B cell (primary cell): ENCODE results near the gene CEP295NL. TPM values are rescaled to one million over a fixed set of nuclear protein-coding genes. Genes with fewer than 3 reads are reported as not detected.

Experiments
- ATAC-seq: fragments of 200-7000 bp; cut with Tn5 transposase; one replicate; pipeline ENCODE4 v1.10.0; 2021; ENCODE audit warnings: low read depth, mild to moderate bottlenecking, moderate number of reproducible peaks, moderate library complexity
- CTCF ChIA-PET: fragments of 350-600 bp; sonication (Branson Sonifier 250); formaldehyde crosslinking; loops from one replicate; lab custom pipeline; 2021; ENCODE audit warnings: antibody characterized with exemption, inconsistent platforms; lab: Charles Lee
- POLR2A ChIA-PET: fragments of 350-600 bp; sonication (Branson Sonifier 250); formaldehyde crosslinking; loops from one replicate; lab custom pipeline; 2021; ENCODE audit warnings: antibody characterized with exemption; lab: Charles Lee
- DNase-seq: peaks from one replicate; pipeline ENCODE4 v3.0.0; 2013
- H2AFZ ChIP-seq: 2 replicates; pipeline ENCODE4 v1.6.1; 2012; ENCODE audit warnings: mild to moderate bottlenecking, low read depth, low read length; ENCODE audit not compliant: insufficient read depth, poor library complexity, severe bottlenecking
- H3K27ac ChIP-seq, 2 donors: 1 replicate in 1 of 2; 2 replicates in 1 of 2; pipeline ENCODE4 v1.5.1; 2012 to 2013; ENCODE audit warnings: low read length in 2 of 2, mild to moderate bottlenecking in 2 of 2, moderate library complexity in 1 of 2
- H3K27me3 ChIP-seq, 4 experiments: fragments of 200-600 bp in 1 of 4; sonication (generic) in 1 of 4; replicated peaks in 1 of 4; 1 replicate in 2 of 4; 2 replicates in 2 of 4; pipeline versions ENCODE4 v1.6.1 to v1.7.0; 2013 to 2016; ENCODE audit warnings: low read length in 3 of 4, mild to moderate bottlenecking in 2 of 4, mixed read lengths in 1 of 4, moderate library complexity in 1 of 4; ENCODE audit not compliant: insufficient read depth in 4 of 4, control insufficient read depth in 3 of 4; ENCODE audit errors: control extremely low read depth in 1 of 4
- H3K36me3 ChIP-seq, 2 experiments: replicated peaks in 1 of 2; 1 replicate in 1 of 2; 2 replicates in 1 of 2; pipeline versions ENCODE4 v1.6.1 to v1.7.1; 2013; ENCODE audit warnings: low read length in 1 of 2; ENCODE audit not compliant: insufficient read depth in 2 of 2, control insufficient read depth in 1 of 2; ENCODE audit errors: control extremely low read depth in 1 of 2, extremely low read depth in 1 of 2
- H3K4me1 ChIP-seq, 2 donors: fragments of 200-600 bp in 1 of 2; sonication (generic) in 1 of 2; 1 replicate in 1 of 2; 2 replicates in 1 of 2; pipeline versions ENCODE4 v1.5.1 to v1.6.1; 2013 to 2017; ENCODE audit warnings: low read length in 2 of 2; ENCODE audit not compliant: control insufficient read depth in 2 of 2, insufficient read depth in 2 of 2
- H3K4me2 ChIP-seq: replicated peaks from 2 replicates; pipeline ENCODE3; 2012; ENCODE audit warnings: mild to moderate bottlenecking, low read depth, low read length; ENCODE audit not compliant: poor library complexity, severe bottlenecking
- H3K4me3 ChIP-seq, 5 experiments: fragments of 200-600 bp in 1 of 5; sonication (generic) in 1 of 5; 1 replicate in 3 of 5; 2 replicates in 2 of 5; pipeline versions ENCODE4 v1.5.1 to v1.7.0; 2011 to 2016; ENCODE audit warnings: low read length in 4 of 5, mild to moderate bottlenecking in 4 of 5, low read depth in 2 of 5, control low read depth in 1 of 5, moderate library complexity in 1 of 5; ENCODE audit not compliant: insufficient read depth in 1 of 5; ENCODE audit errors: control extremely low read depth in 1 of 5, extremely low read depth in 1 of 5
- H3K79me2 ChIP-seq: fragments of 200-600 bp; sonication (generic); one replicate; pipeline ENCODE4 v1.6.0; 2016; ENCODE audit warnings: low read length; ENCODE audit not compliant: control insufficient read depth, insufficient read depth
- H3K9ac ChIP-seq: fragments of 200-600 bp; sonication (generic); 2 replicates; pipeline ENCODE4 v1.6.1; 2017; ENCODE audit warnings: mild to moderate bottlenecking, low read length, moderate library complexity
- H3K9me3 ChIP-seq, 3 donors: one replicate each; pipeline versions ENCODE4 v1.6.1 to v1.7.1; 2013; ENCODE audit warnings: low read length in 2 of 3; ENCODE audit not compliant: control insufficient read depth in 2 of 3, insufficient read depth in 1 of 3; ENCODE audit errors: control extremely low read depth in 1 of 3
- H4K20me1 ChIP-seq: 2 replicates; pipeline ENCODE4 v1.6.0; 2012; ENCODE audit warnings: mild to moderate bottlenecking, low read length; ENCODE audit not compliant: insufficient read depth, control insufficient read depth, poor library complexity, severe bottlenecking
- H3K27ac Mint-ChIP-seq: one replicate; pipeline ENCODE4 v1.8.0; 2021; ENCODE audit warnings: mixed read lengths
- H3K27me3 Mint-ChIP-seq: one replicate; pipeline ENCODE4 v1.8.0; 2021; ENCODE audit warnings: mixed read lengths
- H3K4me1 Mint-ChIP-seq: one replicate; pipeline ENCODE4 v1.8.0; 2021; ENCODE audit warnings: mixed read lengths
- H3K4me3 Mint-ChIP-seq: one replicate; pipeline ENCODE4 v1.8.0; 2021; ENCODE audit warnings: mixed read lengths
- H3K9me3 Mint-ChIP-seq: one replicate; pipeline ENCODE4 v1.8.0; 2022; ENCODE audit warnings: mixed read lengths; ENCODE audit not compliant: insufficient read depth
- CTCF ChIP-seq: fragments of 200-600 bp; IDR thresholded peaks from one replicate; pipeline ENCODE4 v1.8.0; 2022; ENCODE audit warnings: antibody characterized with exemption, mild to moderate bottlenecking
- EZH2 ChIP-seq: IDR thresholded peaks from 2 replicates; pipeline ENCODE4 v1.6.1; 2012; ENCODE audit warnings: borderline replicate concordance, low read depth, mild to moderate bottlenecking, moderate library complexity, low read length; ENCODE audit not compliant: insufficient read depth, poor library complexity, severe bottlenecking
- WGBS: methylation state at CpG from one replicate; pipeline ENCODE4 v1.1.5; 2013; ENCODE audit warnings: missing lambda C conversion rate; ENCODE audit not compliant: insufficient coverage; 5-methylcytosine and 5-hydroxymethylcytosine counted together
- intact Hi-C: fragments of 100-400 bp; cut with micrococcal nuclease; formaldehyde crosslinking; loops from one replicate; pipeline ENCODE4 v1.10.0; 2022
- polyA minus RNA-seq: library from RNA; depleted of rRNA, polyadenylated mRNA; stranded (reverse); fragments of >200 nt; gene quantifications from 2 replicates; pipeline ENCODE4 v1.2.3, GENCODE V29; 2012
- polyA plus RNA-seq: library from polyadenylated mRNA; depleted of rRNA; stranded (reverse); fragments of >200 nt; gene quantifications from 2 replicates; pipeline ENCODE4 v1.2.3, GENCODE V29; 2012
- total RNA-seq, 2 donors: library from RNA; stranded (reverse); fragments of 120-200 nt in 1 of 2; gene quantifications; 1 replicate in 1 of 2; 2 replicates in 1 of 2; pipeline versions ENCODE4 v1.2.3 to v1.2.4, GENCODE V29; 2013 to 2022

The CEP295NL gene
- total RNA-seq (1.3 and 2.9 TPM in 2 replicates), polyA plus RNA-seq (0.09 TPM in 1 of 2 replicates, not detected in the other), polyA minus RNA-seq (0.86 and 2.1 TPM in 2 replicates)
- total RNA-seq (2013) = 0.30 TPM

- Histone ChIP-seq H3K36me3 (no peaks in the 10 kb centered on the region), H2AFZ (no peak within 1 kb of the TSS), H3K9me3 (no peaks in the 10 kb centered on the region), H3K9ac (no peak within 1 kb of the TSS), H4K20me1 (no peaks in the 10 kb centered on the region), H3K4me2 (no peak within 1 kb of the TSS), H3K4me1 (no peaks in the 10 kb centered on the region), H3K27me3 (no peaks in the 10 kb centered on the region), H3K79me2 (peaks cover 2% of the 10 kb centered on the region), H3K4me3 (no peak within 1 kb of the TSS), H3K27ac (no peak within 1 kb of the TSS)
- Mint-ChIP-seq H3K4me1 (no peaks in the 10 kb centered on the region), H3K9me3 (no peaks in the 10 kb centered on the region), H3K27ac (no peak within 1 kb of the TSS), H3K4me3 (no peak within 1 kb of the TSS), H3K27me3 (peaks cover 10% of the 10 kb centered on the region)
- intact Hi-C loops = no loop called here
- ChIA-PET POLR2A (no interaction called here), CTCF (no interaction called here)
- ATAC-seq = no peak
- DNase-seq = no peak
- TF ChIP-seq CTCF = no peak
- 87% methylated on average over 13 of the region's 17 CpGs for WGBS
Observed at GRCh38 chr17:78903101-78903779, at the start of gene CEP295NL. Gene CEP295NL (minus strand): TSS chr17:78903201. CDS start chr17:78901828, 1,373 bp downstream.

- Histone ChIP-seq H4K20me1 (no peaks in the 10 kb centered on the region), H3K4me1 (no peaks in the 10 kb centered on the region), H3K4me2 (no peak overlapping the region), H3K9ac (no peak overlapping the region), H2AFZ (no peak overlapping the region), H3K27ac (no peak overlapping the region), H3K4me3 (no peak overlapping the region), H3K36me3 (no peaks in the 10 kb centered on the region), H3K79me2 (no peaks in the 10 kb centered on the region), H3K9me3 (peaks cover 0 to 30% (median 17%) of the 10 kb centered on the region in 3 donors), H3K27me3 (peaks cover 0 to 13% (median 0%) of the 10 kb centered on the region in 4 experiments)
- WGBS = 89% methylated on average over 7 of the region's 10 CpGs
- Mint-ChIP-seq H3K4me1 (no peaks in the 10 kb centered on the region), H3K27ac (no peak overlapping the region), H3K27me3 (peaks cover 10% of the 10 kb centered on the region), H3K9me3 (peaks cover 1% of the 10 kb centered on the region), H3K4me3 (no peak overlapping the region)
- intact Hi-C loops = no loop called here
- no peak for TF ChIP-seq EZH2
- no peak for TF ChIP-seq CTCF
- ATAC-seq = no peak
- ChIA-PET CTCF (interaction anchor here (1.1 to 1.6 kb wide), 2 partner anchors 13 to 18 kb away, joined by 3 read pairs; no protein-coding TSS in a partner anchor), POLR2A (no interaction called here)
- no peak for DNase-seq
Observed at GRCh38 chr17:78952706-78953105, 49.7 kb upstream of the CEP295NL start.
